NCI-H2227 (cell line): Measurements from ENCODE around the gene ADAMTS9.
"Not testable (repeated sequence)": the region's sequence is repeated elsewhere in the genome, so short reads cannot be mapped to it uniquely, and the experiment has no call there.

Experiments used
- DNase-seq: peaks from one replicate; lab custom pipeline; 2025; ENCODE audit not compliant: unreplicated experiment; lab: John Stamatoyannopoulos, UW

The ADAMTS9 gene

DNA sequence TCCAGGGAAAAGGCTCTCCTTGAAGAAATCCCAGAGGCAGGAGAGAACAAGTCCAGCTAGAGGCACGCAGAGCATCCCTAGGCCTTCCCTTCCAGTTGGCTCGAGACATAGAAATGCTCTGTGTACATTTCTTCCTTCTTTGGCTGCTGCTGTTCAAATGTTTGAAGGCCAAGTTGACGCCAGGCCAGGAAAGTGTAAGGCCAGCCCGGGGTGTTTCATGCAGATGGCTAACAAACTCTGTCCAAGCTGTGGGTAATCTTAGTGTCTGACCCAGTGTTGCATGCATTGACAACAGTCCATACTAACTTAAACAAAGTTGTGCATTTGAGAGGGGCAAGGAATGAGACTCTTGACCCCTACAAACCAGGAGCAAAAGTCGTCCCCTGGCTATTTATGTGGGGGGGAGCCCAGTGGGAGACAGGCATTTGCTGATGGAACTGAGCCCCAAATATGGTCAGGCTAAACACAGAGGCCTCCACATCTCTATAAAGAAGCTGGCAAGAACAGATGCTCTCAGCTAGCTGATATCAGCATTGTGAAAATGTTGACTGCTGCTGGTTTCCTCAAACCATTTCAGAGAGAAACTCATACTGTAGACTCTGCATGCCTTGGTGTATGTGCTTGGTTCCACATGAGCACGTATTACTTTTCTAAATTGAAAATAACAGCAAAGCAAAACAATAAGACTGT is 139.5 kb downstream of the ADAMTS9 start:
- no peak for DNase-seq

DNA sequence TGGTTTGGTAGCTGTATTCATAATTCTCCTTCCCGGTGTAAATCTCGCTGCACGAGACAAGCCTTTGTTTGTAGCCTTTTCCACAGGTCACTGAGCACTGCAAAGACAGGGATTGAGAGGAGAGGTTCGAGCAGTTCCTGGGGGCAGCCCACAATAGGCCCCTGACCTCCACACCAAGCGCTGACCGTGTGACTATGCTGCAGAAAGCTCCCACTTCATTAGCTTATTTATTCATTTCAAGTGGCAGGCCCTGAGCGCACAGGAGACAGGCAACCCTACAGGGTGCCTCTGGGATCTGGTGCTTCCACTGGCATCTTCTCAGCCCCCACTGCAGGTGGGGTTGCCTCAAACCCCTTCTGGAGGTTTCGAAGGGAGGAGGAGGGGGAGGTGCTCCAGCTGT is 140.9 kb downstream of the ADAMTS9 start:
- DNase-seq: peak; percentile 11

DNA sequence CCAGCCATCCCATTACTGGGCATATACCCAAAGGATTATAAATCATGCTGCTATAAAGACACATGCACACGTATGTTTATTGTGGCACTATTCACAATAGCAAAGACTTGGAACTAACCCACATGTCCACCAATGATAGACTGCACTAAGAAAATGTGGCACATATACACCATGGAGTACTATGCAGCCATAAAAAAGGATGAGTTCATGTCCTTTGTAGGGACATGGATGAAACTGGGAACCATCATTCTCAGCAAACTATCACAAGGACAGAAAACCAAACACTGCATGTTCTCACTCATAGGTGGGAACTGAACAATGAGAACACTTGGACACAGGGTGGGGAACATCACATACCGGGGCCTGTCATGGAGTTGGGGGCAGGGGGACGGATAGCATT is 142.6 kb downstream of the ADAMTS9 start:
- not testable (repeated sequence) for DNase-seq

DNA sequence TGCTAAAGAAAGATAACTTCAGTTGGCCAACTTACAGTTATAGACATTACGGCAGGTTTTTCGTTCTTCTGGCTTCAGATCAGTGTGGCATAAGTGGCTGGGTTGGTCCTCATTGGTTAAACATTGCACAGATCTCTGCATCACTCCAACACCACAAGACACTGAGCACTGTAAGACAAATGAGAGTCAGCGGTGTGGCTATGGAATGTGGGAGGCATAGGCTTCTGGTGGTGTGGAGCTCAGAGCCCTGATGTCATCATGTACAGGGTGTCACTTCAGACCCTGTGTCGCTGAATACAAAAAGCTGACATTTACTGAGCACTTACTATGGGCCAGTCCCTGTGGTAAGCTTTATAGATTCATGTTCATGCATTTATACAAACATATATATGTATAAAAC is 146.0 kb downstream of the ADAMTS9 start:
- DNase-seq: no peak

DNA sequence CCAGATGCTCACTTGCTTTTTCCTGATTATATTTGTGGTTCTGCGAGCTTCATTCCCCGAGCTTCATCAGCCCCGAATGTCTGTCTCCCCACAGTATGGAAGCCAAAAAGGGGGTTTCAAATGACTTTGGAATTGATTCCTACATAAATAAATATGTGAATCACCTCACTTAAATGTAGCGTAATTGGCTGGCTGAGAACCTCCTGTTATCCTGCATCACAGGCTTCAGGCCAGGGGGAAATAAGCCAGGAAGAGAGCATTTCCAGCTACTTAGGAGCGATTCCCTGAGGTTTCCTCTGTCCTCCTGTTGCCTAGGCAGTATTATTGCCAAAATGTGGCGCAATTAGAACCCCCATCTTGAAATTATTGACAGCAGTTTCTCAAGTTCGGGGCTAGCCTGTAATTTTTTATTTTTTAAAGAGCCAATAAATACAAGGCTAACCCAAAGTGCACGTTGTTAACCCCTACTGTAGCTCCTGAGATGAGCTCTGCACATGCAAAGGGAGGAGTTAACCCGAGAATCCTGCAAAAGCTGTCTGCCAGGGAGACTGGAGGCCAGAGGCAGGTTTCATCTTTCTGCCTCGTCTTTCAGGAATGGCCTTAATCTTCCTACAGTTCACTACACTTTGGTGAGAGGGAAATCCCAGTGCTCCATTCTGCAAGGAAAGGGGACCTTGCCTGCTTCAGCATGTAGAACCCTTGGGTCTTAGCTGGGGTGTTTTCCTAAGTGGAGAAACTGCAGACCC is 148.2 kb downstream of the ADAMTS9 start:
- DNase-seq: no peak

DNA sequence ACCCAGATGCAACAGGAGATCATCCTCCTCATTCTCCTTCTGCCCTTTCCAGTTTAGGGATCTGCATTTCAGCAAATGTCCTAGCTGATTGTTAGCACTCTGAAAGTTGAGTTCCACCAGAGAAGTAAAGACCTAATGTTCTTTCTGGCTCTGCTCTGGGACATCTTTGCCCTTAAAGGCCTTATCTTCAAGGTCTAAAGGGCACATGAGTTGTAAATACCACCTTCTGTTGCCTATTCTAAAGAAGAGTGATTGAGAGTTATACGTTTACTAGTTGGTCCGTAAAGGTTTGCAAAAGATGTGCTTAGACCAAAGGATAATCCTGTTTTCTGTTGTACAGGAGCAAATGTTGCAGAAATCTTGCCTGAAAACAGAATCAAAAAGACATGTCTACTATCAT is 151.6 kb downstream of the ADAMTS9 start:
- no peak for DNase-seq

DNA sequence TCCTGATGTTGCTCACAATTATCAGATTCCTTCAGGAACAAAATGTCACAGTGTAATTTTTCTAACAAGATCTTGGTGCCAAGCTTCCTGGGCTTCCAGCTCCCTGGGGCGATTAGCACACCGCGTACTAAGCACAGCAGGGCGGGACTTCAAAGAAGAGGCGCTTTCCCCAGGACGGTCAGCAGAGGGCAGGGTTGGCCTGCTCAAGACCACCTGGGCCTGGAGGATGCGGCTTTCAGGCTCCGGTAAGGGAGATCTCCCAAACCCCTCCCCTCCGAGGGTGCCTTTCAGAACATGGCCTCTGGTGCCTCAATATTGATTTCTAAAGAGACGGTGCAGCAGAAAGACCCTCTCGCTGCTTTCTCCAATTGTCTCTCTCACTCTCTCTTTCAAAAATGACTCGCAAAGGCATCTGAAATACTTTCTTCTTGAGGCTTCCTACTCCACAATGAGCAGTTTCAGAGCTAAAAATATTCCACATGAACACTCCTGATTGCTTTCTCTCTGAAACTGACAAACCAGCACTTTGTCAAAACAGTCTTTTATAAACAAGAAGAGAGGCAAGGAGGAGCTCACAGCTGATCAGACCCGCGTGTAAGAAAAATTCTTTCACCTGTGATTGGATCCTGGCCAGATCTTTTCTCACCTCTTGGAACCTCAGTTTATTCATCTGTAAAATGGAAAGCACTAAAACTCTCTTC is 154.0 kb downstream of the ADAMTS9 start:
- DNase-seq: peak; percentile 87

DNA sequence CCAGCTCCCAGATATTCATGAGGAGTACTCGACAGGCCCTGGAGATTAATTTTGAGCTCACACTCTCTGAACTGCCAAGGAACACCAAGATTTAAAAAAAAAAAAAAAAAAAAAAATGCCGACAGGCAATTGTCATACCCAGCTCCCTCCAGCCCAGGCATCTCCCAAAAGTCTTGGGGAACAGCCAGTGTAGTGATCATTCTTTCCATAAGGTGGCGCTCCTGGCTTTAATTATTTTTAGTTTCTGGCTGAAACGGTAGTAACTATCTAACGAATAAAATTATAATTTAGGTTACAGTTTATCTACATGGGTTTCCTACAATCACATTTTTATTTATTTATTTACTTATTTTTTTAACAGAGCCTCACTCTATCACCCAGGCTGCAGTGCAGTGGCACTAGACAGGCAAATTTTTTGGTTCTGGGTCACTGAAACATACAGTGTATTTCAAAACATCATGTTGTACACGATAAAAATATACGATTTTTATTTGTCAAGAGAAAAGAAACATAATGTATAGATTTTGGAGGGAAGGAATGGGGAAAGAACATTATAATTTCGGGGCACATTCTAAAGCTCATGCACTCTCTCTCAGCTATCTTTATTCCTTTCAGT is 157.3 kb downstream of the ADAMTS9 start:
- peak; percentile 60 for DNase-seq

DNA sequence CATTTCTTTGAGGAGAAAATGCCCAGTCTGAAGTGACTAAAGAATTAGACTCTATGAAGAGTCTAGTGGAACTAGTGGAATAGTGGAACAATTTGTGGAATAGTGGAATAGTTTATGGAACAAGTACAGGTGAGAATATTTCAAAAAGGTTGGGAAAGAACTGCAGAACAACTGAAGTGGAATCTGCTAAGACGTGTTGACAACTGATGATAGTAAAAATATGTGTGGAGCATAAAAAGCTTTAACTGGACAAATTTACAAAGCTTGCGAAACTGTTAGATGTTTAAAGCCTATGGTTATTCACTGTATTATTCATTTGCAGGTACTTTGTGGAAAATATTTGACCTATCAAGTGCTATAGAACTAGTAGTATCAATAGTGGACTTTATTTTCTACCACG is 164.5 kb downstream of the ADAMTS9 start:
- DNase-seq: no peak

DNA sequence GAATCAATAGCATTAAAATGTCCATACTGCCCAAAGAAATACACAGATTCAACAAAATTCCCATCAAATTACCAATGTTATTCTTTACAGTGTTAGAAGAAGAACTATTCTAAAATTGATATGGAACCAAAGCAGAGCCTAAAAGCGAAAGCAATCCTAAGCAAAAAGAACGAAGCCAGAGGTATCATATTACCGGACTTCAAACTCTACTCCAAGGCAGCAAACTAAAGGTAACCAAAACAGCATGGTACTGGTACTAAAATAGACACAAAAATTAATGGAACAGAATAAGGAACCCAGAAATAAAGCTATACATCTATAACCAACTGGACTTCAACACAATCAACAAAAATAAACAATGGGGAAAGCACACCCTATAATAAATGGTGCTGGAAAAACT is 167.5 kb downstream of the ADAMTS9 start:
- no peak for DNase-seq

DNA sequence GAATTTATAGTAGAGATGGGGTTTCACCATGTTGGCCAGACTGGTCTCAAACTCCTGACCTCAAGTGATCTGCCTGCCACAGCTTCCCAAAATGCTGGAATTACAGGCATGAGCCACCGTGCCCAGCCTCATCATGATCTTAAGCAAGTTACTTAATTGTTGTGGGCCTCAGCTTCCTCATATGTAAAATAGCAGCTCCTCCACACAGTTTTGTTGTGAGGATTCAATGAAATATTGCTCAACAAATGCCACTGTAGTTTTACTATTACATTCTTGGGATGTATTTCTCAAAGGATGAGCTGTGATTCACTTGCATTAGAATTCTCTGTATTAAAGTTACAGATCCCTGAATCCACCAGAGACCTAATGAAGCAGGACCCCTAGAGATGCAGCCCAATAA is 168.8 kb downstream of the ADAMTS9 start:
- DNase-seq: no peak

DNA sequence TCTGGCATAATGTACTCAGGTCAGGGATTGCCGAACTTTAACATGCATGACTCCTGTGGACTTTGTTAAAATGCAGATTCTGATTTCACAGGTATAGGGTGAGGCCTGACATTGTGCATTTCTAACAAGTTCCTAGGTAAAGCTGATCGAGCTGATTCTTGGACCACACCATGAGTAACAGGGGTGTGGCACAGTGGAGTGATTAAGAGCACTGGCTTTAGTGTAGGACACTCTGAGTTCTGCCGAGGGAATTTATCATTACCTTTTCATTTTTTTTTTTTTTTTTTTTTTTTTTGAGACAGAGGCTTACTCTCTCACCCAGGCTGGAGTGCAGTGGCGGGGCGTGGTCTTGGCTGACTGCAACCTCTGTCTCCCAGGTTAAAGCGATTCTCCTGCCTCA is 169.3 kb downstream of the ADAMTS9 start:
- no peak for DNase-seq

DNA sequence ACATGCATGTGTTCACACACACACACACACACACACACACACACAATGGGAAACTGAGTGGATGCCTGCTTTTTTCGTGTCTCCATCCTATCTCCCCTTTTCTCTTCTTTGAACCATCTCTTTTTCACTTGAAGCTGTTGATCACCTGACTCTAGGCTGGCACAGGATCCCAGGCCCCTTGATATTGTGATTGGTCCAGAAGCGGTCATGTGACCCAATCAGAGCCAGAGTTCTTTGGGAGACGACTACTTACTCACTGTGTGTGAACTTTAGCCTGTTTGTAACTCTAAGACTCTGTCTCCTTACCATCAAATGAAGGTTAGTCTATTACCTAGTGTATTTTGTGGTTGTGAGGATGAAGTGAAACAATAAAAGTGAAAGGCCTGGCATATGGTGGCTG is 172.9 kb downstream of the ADAMTS9 start:
- DNase-seq: no peak

DNA sequence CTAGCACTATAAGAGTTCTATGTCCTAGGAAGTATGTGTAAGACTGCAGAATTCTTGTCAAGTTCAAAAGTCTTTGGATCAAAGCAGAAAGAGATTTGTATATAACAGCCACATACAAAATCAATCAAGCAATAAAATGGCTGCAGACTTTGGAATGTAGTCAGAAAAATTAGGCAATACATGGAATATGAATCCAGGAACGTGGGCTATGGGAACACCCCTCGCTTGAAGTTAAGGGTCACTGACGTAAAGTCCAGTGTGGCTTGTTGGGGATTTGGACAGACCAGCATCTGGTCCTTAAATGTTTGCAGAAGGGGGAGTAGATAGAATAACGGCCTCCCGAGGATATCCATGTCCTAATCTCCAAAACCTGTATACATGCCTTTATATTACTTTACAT is 178.6 kb downstream of the ADAMTS9 start:
- no peak for DNase-seq

DNA sequence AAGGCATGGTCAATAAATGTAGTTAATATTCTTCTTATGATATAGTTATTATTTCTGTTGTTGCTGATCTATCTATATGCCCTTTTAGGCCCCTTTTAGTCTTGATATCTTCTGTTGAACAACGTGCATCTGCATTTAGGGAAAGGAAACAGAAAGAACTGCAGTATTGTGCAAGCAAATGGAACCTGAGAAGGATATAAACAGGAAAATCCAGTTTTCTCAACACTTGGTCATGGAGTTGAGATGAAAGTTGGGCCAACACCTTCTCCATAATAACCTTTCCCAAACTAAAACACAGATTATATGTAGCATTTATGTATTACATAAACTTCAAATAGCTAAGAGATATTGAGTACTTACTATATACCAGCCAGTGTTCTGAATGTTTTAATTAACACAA is 179.7 kb downstream of the ADAMTS9 start:
- DNase-seq: no peak

DNA sequence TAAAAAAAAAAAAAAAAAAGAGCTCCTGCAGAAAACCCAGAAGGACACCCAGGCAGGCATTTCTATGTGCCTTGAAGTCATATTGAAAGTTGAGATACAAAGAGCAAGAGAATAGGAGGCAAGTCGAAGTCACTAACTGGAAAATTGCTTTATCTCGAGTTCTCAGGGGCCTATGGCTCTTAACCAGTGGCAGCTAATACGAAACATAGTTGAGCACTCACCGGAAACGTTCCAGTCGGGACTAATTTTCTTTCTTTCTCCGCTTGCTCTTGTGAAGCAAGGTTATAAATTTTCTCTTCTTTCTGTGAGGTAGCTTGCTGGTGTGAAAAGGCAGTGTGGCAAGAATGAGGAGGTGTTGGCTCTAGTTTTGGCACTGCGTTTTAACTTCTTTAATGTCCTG is 181.5 kb downstream of the ADAMTS9 start:
- DNase-seq: no peak

DNA sequence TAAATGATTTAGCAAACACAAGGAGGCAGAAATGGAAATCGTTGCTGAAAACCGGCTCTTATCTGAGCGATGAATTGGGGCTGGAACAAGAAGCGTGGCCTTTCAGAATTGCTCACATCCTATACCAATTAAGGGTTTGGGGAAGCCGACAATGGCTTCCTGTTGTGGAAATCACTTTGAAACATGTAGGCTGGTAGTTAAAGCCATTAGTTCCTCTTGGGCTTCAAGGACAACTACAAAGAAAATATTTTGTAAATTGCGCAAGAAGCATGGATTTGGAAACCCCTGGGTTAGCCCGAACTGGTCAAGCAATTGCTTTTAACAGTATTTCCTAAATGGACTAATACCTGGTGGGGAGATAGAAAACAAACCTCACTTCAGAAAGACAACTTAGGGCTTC is 182.4 kb downstream of the ADAMTS9 start:
- peak; percentile 56 for DNase-seq

DNA sequence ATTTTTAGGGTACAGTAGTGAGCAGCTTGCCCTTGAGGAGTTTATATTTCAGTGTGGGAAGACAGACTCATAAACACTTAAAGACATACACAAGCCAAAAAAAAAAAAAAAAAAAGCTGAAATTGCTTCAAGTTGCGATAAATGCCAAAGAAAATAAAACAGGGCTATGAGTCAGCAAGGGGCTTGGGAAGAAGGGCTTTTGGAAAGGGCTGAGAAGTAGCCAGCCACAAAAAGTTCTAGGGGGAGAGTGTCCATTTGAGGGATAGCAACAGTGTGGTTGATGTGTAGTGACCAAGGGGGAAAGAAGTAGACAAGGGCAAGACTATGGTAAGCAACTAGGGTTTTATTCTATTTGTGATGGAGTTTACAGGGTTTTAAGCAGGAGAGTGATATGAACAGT is 185.5 kb downstream of the ADAMTS9 start:
- DNase-seq: no peak

DNA sequence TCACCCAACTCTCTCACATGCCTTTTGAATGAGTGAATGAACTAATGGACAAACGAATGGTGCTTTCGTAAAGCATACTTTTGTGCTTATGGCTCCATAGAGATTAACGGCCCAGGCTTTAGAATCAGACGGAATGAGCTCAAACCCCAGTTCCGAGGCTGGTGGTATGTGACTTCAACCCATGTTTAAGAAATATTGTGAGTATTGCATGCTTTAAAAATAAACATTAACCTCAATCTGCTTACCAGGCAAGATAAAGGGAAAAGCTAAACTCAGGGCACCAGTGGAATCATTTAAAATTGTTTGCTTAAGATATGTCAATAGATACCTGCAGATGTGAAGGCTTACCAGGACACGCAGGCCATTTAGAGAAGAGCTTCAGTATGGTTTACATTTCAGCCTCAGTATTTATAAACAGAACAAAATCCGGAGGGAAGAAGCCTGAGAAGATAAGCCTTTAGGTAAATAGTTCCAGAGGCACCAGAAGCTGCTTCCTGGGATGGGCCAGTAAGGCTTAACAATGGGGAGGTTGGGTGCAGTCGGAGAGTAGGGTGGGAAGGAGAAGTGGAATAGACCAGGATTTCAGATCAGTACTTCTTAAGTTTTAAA is 186.4 kb downstream of the ADAMTS9 start:
- DNase-seq: no peak

DNA sequence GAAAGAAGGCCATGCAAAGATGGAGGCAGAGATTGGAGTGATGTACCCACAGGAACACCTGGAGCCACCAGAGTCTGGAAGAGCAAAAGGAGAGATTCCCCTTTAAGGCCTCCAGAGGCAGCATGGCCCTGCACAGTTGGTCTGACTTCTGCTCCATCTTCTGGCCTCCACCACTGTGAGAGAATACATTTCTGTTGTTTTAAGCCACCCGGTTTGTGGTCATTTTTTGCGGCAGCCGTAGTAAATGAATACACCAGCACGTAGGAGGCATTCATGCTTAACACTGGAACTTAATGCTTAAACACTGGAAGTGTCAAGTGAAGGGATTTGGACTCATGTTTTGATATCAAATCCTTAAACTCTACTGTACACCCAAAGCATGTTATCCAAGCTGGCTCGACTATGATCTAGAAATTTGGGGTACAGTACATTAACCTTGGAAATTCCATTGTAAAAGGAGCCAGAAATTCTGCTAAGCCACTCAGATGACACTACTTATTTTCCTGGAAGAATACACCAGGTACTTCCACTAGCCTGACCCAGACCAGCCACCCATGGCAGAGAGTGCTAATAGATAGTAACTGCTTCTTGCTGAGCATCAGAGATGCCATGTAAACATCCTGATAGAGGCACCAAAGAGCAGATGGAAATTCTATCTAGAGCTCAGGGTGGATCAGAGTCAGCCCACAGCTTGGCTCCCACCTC is 190.9 kb downstream of the ADAMTS9 start:
- no peak for DNase-seq
